CD4-positive, alpha-beta T cell (primary cell): ENCODE data around the gene PICALM. TPM values are rescaled to one million over a fixed set of nuclear protein-coding genes. Genes with fewer than 3 reads are reported as not detected.
"Not testable (repeated sequence)": the region's sequence is repeated elsewhere in the genome, so short reads cannot be mapped to it uniquely, and the experiment has no call there.

Experiments
- ATAC-seq: fragments of 200-7000 bp; cut with Tn5 transposase; one replicate; pipeline ENCODE4 v1.10.0; 2022; ENCODE audit warnings: mild to moderate bottlenecking; ENCODE audit not compliant: poor library complexity
- CTCF ChIA-PET: fragments of 350-600 bp; sonication (Branson Sonifier 250); formaldehyde crosslinking; loops from one replicate; lab custom pipeline; 2021; ENCODE audit warnings: antibody characterized with exemption, inconsistent platforms; lab: Charles Lee
- POLR2A ChIA-PET: fragments of 350-600 bp; sonication (Branson Sonifier 250); formaldehyde crosslinking; loops from one replicate; lab custom pipeline; 2021; ENCODE audit warnings: antibody characterized with exemption, inconsistent platforms; lab: Charles Lee
- DNase-seq, 14 experiments: peaks; one replicate each; pipeline ENCODE4 v3.0.0-alpha.2; 2013 to 2020; ENCODE audit warnings: mixed read lengths in 2 of 14
- H3K27ac ChIP-seq, 2 donors: one replicate each; pipeline versions ENCODE4 v1.5.1 to v1.7.0; 2013; ENCODE audit warnings: low read length in 2 of 2, low read depth in 1 of 2, mild to moderate bottlenecking in 1 of 2
- H3K27me3 ChIP-seq, 2 experiments: 1 replicate in 1 of 2; 2 replicates in 1 of 2; pipeline versions ENCODE4 v1.6.1 to v1.7.0; 2013; ENCODE audit warnings: low read length in 2 of 2, control low read depth in 1 of 2, mild to moderate bottlenecking in 1 of 2, moderate library complexity in 1 of 2; ENCODE audit not compliant: insufficient read depth in 2 of 2, control insufficient read depth in 1 of 2
- H3K36me3 ChIP-seq: one replicate; pipeline ENCODE4 v1.6.1; 2013; ENCODE audit warnings: low read length, control low read depth; ENCODE audit not compliant: insufficient read depth
- H3K4me1 ChIP-seq: one replicate; pipeline ENCODE4 v1.6.1; 2013; ENCODE audit warnings: low read length, control low read depth; ENCODE audit not compliant: insufficient read depth
- H3K4me3 ChIP-seq: one replicate; pipeline ENCODE4 v1.5.1; 2013; ENCODE audit warnings: mild to moderate bottlenecking, low read length, moderate library complexity
- H3K9me3 ChIP-seq, 2 experiments: 1 replicate in 1 of 2; 2 replicates in 1 of 2; pipeline versions ENCODE4 v1.6.1 to v1.7.0; 2013; ENCODE audit warnings: low read length in 2 of 2, mild to moderate bottlenecking in 2 of 2, control low read depth in 1 of 2, moderate library complexity in 1 of 2; ENCODE audit not compliant: control insufficient read depth in 1 of 2, insufficient read depth in 1 of 2
- H3K27ac Mint-ChIP-seq: one replicate; pipeline ENCODE4 v1.8.0; 2020; ENCODE audit warnings: mixed read lengths
- H3K27me3 Mint-ChIP-seq: one replicate; pipeline ENCODE4 v1.8.0; 2021; ENCODE audit warnings: mixed read lengths
- H3K36me3 Mint-ChIP-seq: one replicate; pipeline ENCODE4 v1.8.0; 2021; ENCODE audit warnings: low read depth, mixed read lengths
- H3K4me1 Mint-ChIP-seq: one replicate; pipeline ENCODE4 v1.8.0; 2021; ENCODE audit warnings: low read depth, mixed read lengths
- H3K4me3 Mint-ChIP-seq: one replicate; pipeline ENCODE4 v1.8.0; 2020; ENCODE audit warnings: mild to moderate bottlenecking, mixed read lengths
- H3K9me3 Mint-ChIP-seq: one replicate; pipeline ENCODE4 v1.8.0; 2020; ENCODE audit warnings: mixed read lengths
- intact Hi-C, 2 experiments: fragments of 100-400 bp; cut with DNase I in 1 of 2; cut with micrococcal nuclease in 1 of 2; formaldehyde crosslinking; loops; one replicate each; pipeline versions ENCODE4 v1.15.1 to v1.9.0; 2023 to 2025; cut with DNase I, micrococcal nuclease
- total RNA-seq, 174 experiments: library from RNA in 2 of 174; stranded (reverse) in 2 of 174; gene quantifications; one replicate each; pipeline ENCODE4 v1.2.3 and lab custom pipeline; 2021 to 2026
- TF ChIP-seq, protein P1 (sequence below): fragments of 200-600 bp; IDR thresholded peaks from one replicate; pipeline ENCODE4 v1.8.0; 2022; ENCODE audit warnings: antibody characterized with exemption, mild to moderate bottlenecking

The PICALM gene
- total RNA-seq, 2 experiments from 2014 or later: 73.3 to 77.3 TPM

DNA sequence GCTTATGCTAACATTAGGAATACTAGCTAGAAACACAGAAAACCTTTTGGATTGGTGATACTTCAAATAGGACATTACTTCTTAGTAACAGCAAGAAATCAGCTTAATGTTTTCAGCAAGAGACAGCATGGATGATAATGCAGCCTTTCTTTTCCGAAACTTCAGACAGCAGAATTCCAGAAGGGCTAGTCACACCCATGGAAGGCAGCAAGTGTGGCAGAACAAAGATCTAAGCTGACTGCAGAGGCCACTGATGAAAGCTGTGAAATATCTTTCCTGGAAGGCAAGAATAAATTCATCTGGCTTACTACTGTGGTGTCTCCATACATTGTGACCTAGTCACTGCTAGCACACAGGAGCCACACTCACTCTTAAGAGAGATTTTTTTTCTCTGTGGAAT, 113.4 kb downstream of the PICALM start:
- intact Hi-C loops: no loop called here
- H3K27ac ChIP-seq: no peak overlapping the region
- DNase-seq (no peak), ATAC-seq (no peak)
- CTCF ChIA-PET: no interaction called here
- TF ChIP-seq, protein P1, sequence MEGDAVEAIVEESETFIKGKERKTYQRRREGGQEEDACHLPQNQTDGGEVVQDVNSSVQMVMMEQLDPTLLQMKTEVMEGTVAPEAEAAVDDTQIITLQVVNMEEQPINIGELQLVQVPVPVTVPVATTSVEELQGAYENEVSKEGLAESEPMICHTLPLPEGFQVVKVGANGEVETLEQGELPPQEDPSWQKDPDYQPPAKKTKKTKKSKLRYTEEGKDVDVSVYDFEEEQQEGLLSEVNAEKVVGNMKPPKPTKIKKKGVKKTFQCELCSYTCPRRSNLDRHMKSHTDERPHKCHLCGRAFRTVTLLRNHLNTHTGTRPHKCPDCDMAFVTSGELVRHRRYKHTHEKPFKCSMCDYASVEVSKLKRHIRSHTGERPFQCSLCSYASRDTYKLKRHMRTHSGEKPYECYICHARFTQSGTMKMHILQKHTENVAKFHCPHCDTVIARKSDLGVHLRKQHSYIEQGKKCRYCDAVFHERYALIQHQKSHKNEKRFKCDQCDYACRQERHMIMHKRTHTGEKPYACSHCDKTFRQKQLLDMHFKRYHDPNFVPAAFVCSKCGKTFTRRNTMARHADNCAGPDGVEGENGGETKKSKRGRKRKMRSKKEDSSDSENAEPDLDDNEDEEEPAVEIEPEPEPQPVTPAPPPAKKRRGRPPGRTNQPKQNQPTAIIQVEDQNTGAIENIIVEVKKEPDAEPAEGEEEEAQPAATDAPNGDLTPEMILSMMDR: no peak
- POLR2A ChIA-PET: no interaction called here
- no peaks in the 10 kb centered on the region for H3K4me1 ChIP-seq
- Mint-ChIP-seq H3K27me3 (no peaks in the 10 kb centered on the region), H3K9me3 (peaks cover 14% of the 10 kb centered on the region), H3K36me3 (peaks cover 73% of the 10 kb centered on the region), H3K27ac (peak overlapping the region; percentile 28), H3K4me1 (no peaks in the 10 kb centered on the region), H3K4me3 (no peak overlapping the region)
- H3K9me3 ChIP-seq: peaks cover 7 to 14% of the 10 kb centered on the region in 2 experiments
- H3K4me3 ChIP-seq: no peak overlapping the region
- H3K36me3 ChIP-seq: peaks cover 66% of the 10 kb centered on the region
- no peaks in the 10 kb centered on the region for H3K27me3 ChIP-seq

DNA sequence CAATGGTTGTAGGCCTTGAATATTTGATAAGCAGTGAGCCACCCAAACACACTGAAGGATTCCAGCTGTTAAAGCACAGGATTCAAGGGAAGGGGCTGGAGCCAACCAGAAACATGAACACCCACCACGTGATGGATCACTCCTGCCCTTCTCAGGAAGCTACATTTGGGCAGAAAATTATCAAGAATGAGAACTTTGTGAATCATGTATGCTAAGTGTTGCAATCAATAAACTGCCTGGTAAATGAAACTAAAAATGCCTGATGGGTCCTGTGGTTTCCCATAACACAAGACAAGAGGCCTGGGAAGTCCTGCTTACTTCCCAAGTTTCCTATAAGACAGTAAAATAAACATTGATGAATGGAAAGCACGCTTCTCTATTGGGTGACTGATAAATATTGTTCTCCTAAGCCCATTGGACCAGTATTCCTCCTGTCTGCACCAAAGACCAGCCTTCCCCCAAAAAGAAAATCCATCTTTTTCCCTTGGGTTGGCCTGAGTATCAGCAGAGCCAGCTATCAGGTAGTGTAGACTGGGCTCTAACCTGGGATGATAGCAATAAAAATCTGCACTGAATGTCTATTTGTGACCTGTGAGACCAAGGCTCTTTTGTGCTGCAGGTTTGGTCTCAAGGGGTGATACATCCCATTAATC, 115.3 kb downstream of the PICALM start:
- no peak overlapping the region for H3K4me3 ChIP-seq
- ChIA-PET CTCF (no interaction called here), POLR2A (no interaction called here)
- Mint-ChIP-seq H3K9me3 (peaks cover 15% of the 10 kb centered on the region), H3K27ac (peak overlapping the region; percentile 11), H3K36me3 (peaks cover 55% of the 10 kb centered on the region), H3K4me1 (no peaks in the 10 kb centered on the region), H3K27me3 (no peaks in the 10 kb centered on the region), H3K4me3 (no peak overlapping the region)
- no peak for DNase-seq
- peak overlapping the region in 1 of 2 donors; percentile 13 for H3K27ac ChIP-seq
- H3K9me3 ChIP-seq: peaks cover 12 to 14% of the 10 kb centered on the region in 2 experiments
- H3K4me1 ChIP-seq: no peaks in the 10 kb centered on the region
- TF ChIP-seq, protein P1: no peak
- peaks cover 49% of the 10 kb centered on the region for H3K36me3 ChIP-seq
- intact Hi-C loops: no loop called here
- no peak for ATAC-seq
- no peaks in the 10 kb centered on the region for H3K27me3 ChIP-seq

DNA sequence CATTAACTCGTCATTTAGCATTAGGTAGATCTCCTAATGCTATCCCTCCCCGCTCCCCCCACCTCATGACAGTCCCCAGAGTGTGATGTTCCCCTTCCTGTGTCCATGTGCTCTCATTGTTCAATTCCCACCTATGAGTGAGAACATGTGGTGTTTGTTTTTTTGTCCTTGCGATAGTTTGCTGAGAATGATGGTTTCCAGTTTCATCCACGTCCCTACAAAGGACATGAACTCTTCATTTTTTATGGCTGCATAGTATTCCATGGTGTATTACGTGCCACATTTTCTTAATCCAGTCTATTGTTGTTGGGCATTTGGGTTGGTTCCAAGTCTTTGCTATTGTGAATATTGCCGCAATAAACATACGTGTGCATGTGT, 116.8 kb downstream of the PICALM start:
- intact Hi-C loops: not testable (repeated sequence)

More for the DNA sequence above, 116.8 kb downstream of the PICALM start:
- peaks cover 40% of the 10 kb centered on the region for H3K36me3 Mint-ChIP-seq
- H3K27ac ChIP-seq, H3K27ac Mint-ChIP-seq, H3K4me1 ChIP-seq, H3K27me3 ChIP-seq, H3K4me1 Mint-ChIP-seq, ATAC-seq, DNase-seq, POLR2A ChIA-PET, H3K4me3 Mint-ChIP-seq, CTCF ChIA-PET, H3K27me3 Mint-ChIP-seq, H3K4me3 ChIP-seq: not testable (repeated sequence)
- peaks cover 34% of the 10 kb centered on the region for H3K36me3 ChIP-seq
- H3K9me3 Mint-ChIP-seq: peaks cover 16% of the 10 kb centered on the region
- H3K9me3 ChIP-seq: peaks cover 12 to 14% of the 10 kb centered on the region in 2 experiments
